K562 (cell line): ENCODE measurements around the gene FAM240A. TPM values are rescaled to one million over a fixed set of nuclear protein-coding genes. Genes with fewer than 3 reads are reported as not detected.

ENCODE experiments used
- ATF4 ChIP-seq: fragments of 450-650 bp; formaldehyde crosslinking; IDR thresholded peaks from 2 replicates; pipeline ENCODE4 v1.4.0; 2022; ENCODE audit warnings: mild to moderate bottlenecking, moderate library complexity
- KLF16 ChIP-seq: IDR thresholded peaks from 2 replicates; pipeline ENCODE4 v1.6.1; 2016; ENCODE audit warnings: antibody characterized with exemption
- NR1H2 ChIP-seq: sonication (generic); formaldehyde crosslinking; IDR thresholded peaks from 2 replicates; pipeline ENCODE4 v1.4.0; 2020; ENCODE audit warnings: mild to moderate bottlenecking, missing genetic modification reagents
- RBBP5 ChIP-seq: fragments of 200-600 bp; sonication (generic); IDR thresholded peaks from 2 replicates; pipeline ENCODE4 v1.6.1; 2012; ENCODE audit warnings: borderline replicate concordance, mild to moderate bottlenecking, low read length, control low read depth, inconsistent platforms; ENCODE audit not compliant: insufficient read depth, poor library complexity, severe bottlenecking
- SP1 ChIP-seq: sonication (generic); formaldehyde crosslinking; IDR thresholded peaks from 2 replicates; pipeline ENCODE4 v1.8.1; 2022; ENCODE audit warnings: mild to moderate bottlenecking, missing genetic modification reagents
- ZMIZ1 ChIP-seq, 2 experiments: fragments of 150-350 bp in 1 of 2; IDR thresholded peaks; 2 replicates each; pipeline ENCODE4 v1.6.1; 2012 to 2016; ENCODE audit warnings: low read depth in 2 of 2, low read length in 2 of 2, mild to moderate bottlenecking in 1 of 2, moderate library complexity in 1 of 2
- ZNF408 ChIP-seq: fragments of 250-450 bp; sonication (Bioruptor Pico); IDR thresholded peaks from 2 replicates; pipeline ENCODE4 v1.4.0; 2020; ENCODE audit warnings: low read depth, mild to moderate bottlenecking, moderate library complexity
- ZNF444 ChIP-seq: fragments of 250-450 bp; sonication (Bioruptor Pico); IDR thresholded peaks from 2 replicates; pipeline ENCODE4 v1.4.0; 2020; ENCODE audit warnings: mild to moderate bottlenecking, moderate library complexity
- ZNF79 ChIP-seq: fragments of 250-450 bp; sonication (Bioruptor Pico); IDR thresholded peaks from 2 replicates; pipeline ENCODE4 v1.4.0; 2020; ENCODE audit warnings: low read depth, mild to moderate bottlenecking, moderate library complexity
- polyA plus RNA-seq, 8 experiments: library from polyadenylated mRNA; depleted of rRNA in 4 of 8; stranded (reverse) in 5 of 8; unstranded in 3 of 8; fragments of >200 nt; fragmentation: Nextera tagmentation in 2 of 8; fragmentation: Illumina TruSeq in 1 of 8; extraction: Ambion mirVana in 2 of 8; extraction: Trizol in 1 of 8; gene quantifications; 2 replicates each; pipeline versions ENCODE4 v1.2.1 to v1.2.3, GENCODE V29; 2011 to 2014; ENCODE audit warnings: inconsistent platforms in 1 of 8, missing spikeins in 1 of 8
- total RNA-seq, 7 experiments: library from RNA; depleted of rRNA in 6 of 7; stranded (reverse); fragments of >200 nt in 6 of 7; fragmentation: Illumina TruSeq in 2 of 7; extraction: Trizol in 2 of 7; gene quantifications; 2 replicates each; pipeline versions ENCODE4 v1.2.1 to v1.2.3, GENCODE V29; 2011 to 2021; ENCODE audit warnings: low replicate concordance in 1 of 7
- TF ChIP-seq, protein P1 (sequence below): sonication (generic); IDR thresholded peaks from 2 replicates; pipeline ENCODE4 v1.6.1; 2016
- TF ChIP-seq, protein P2 (sequence below): fragments of 250-450 bp; sonication (Bioruptor Pico); IDR thresholded peaks from 2 replicates; pipeline ENCODE4 v1.5.0; 2021; ENCODE audit warnings: mild to moderate bottlenecking, borderline replicate concordance

FAM240A gene
- total and polyA plus RNA-seq, 9 of the 15 experiments (the other 6 are each of a cell fraction or from before 2014, with no cell fraction given), result not detected

- TF ChIP-seq, protein P1, sequence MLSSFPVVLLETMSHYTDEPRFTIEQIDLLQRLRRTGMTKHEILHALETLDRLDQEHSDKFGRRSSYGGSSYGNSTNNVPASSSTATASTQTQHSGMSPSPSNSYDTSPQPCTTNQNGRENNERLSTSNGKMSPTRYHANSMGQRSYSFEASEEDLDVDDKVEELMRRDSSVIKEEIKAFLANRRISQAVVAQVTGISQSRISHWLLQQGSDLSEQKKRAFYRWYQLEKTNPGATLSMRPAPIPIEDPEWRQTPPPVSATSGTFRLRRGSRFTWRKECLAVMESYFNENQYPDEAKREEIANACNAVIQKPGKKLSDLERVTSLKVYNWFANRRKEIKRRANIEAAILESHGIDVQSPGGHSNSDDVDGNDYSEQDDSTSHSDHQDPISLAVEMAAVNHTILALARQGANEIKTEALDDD, result no peak
- TF ChIP-seq ZNF79 (CRISPR knock-in tag) (no peak), NR1H2 (no peak), KLF16 (peak; percentile 72), SP1 (CRISPR knock-in tag) (no peak), ZNF408 (no peak), RBBP5 (peak; percentile 54), ZMIZ1 (IDR thresholded peaks at IDR 0.05; ENCODE audit: low read depth in 2 of 2, low read length in 2 of 2) (no peak), ZNF444 (no peak), ATF4 (CRISPR knock-in tag) (no peak)
- TF ChIP-seq, protein P2, sequence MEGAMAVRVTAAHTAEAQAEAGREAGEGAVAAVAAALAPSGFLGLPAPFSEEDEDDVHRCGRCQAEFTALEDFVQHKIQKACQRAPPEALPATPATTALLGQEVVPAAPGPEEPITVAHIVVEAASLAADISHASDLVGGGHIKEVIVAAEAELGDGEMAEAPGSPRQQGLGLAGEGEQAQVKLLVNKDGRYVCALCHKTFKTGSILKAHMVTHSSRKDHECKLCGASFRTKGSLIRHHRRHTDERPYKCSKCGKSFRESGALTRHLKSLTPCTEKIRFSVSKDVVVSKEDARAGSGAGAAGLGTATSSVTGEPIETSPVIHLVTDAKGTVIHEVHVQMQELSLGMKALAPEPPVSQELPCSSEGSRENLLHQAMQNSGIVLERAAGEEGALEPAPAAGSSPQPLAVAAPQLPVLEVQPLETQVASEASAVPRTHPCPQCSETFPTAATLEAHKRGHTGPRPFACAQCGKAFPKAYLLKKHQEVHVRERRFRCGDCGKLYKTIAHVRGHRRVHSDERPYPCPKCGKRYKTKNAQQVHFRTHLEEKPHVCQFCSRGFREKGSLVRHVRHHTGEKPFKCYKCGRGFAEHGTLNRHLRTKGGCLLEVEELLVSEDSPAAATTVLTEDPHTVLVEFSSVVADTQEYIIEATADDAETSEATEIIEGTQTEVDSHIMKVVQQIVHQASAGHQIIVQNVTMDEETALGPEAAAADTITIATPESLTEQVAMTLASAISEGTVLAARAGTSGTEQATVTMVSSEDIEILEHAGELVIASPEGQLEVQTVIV (CRISPR knock-in tag), result no peak
Measured at GRCh38 chr3:46629551-46630517, 17.5 kb downstream of the FAM240A start (continued).
